Glutamatergic neuron (in vitro differentiated cells): ENCODE data around the gene GSTK1. TPM values are rescaled to one million over a fixed set of nuclear protein-coding genes. Genes with fewer than 3 reads are reported as not detected.
"Not testable (repeated sequence)": the region's sequence is repeated elsewhere in the genome, so short reads cannot be mapped to it uniquely, and the experiment has no call there.

Source experiments
- DNase-seq: peaks from one replicate; pipeline ENCODE4 v3.0.0; 2022
- H3K27ac Mint-ChIP-seq: one replicate; pipeline ENCODE4 v1.8.0; 2020; ENCODE audit warnings: mild to moderate bottlenecking, mixed read lengths, inconsistent platforms; ENCODE audit not compliant: unreplicated experiment
- H3K27me3 Mint-ChIP-seq: one replicate; pipeline ENCODE4 v1.8.0; 2020; ENCODE audit warnings: mild to moderate bottlenecking, moderate library complexity, mixed read lengths, inconsistent platforms; ENCODE audit not compliant: unreplicated experiment
- H3K36me3 Mint-ChIP-seq: one replicate; pipeline ENCODE4 v1.8.0; 2020; ENCODE audit warnings: mild to moderate bottlenecking, mixed read lengths, inconsistent platforms; ENCODE audit not compliant: unreplicated experiment
- H3K4me1 Mint-ChIP-seq: one replicate; pipeline ENCODE4 v1.8.0; 2020; ENCODE audit warnings: mild to moderate bottlenecking, low read depth, mixed read lengths, inconsistent platforms; ENCODE audit not compliant: unreplicated experiment
- H3K4me3 Mint-ChIP-seq: one replicate; pipeline ENCODE4 v1.8.0; 2020; ENCODE audit warnings: mild to moderate bottlenecking, mixed read lengths, inconsistent platforms; ENCODE audit not compliant: unreplicated experiment
- H3K9me3 Mint-ChIP-seq: one replicate; pipeline ENCODE4 v1.8.0; 2020; ENCODE audit warnings: mild to moderate bottlenecking, moderate library complexity, mixed read lengths, inconsistent platforms; ENCODE audit not compliant: unreplicated experiment
- long read RNA-seq: library from polyadenylated mRNA; unstranded; transcript quantifications from one replicate; pipeline ENCODE4 v2.0.0, GENCODE V29; 2020; ENCODE audit not compliant: unreplicated experiment
- total RNA-seq: library from RNA; stranded (reverse); fragmentation: NEBNext Ultra II Directional; extraction: Animal tissue kit (Norgen Biotek cat#: 25700); gene quantifications from one replicate; pipeline ENCODE4 v1.2.1, GENCODE V29; 2021; ENCODE audit not compliant: unreplicated experiment
- TF ChIP-seq, protein P1 (sequence below): fragments of 200-600 bp; sonication (generic); IDR thresholded peaks from one replicate; pipeline ENCODE4 v1.5.0; 2021; ENCODE audit not compliant: partially characterized antibody, unreplicated experiment

The GSTK1 gene
- 48.6 TPM for total RNA-seq
- long read RNA-seq, transcript GSTK1-207 (7 exons, 1,185 nt): minor isoform, 10 of 33 reads
- long read RNA-seq, transcript GSTK1-201 (8 exons, 1,044 nt): major isoform, 16 of 33 reads
- long read RNA-seq, partial matches to known transcripts: 2 of 33 reads
- long read RNA-seq, other reads (novel, unspliced or antisense): 4 of 33 reads

DNA sequence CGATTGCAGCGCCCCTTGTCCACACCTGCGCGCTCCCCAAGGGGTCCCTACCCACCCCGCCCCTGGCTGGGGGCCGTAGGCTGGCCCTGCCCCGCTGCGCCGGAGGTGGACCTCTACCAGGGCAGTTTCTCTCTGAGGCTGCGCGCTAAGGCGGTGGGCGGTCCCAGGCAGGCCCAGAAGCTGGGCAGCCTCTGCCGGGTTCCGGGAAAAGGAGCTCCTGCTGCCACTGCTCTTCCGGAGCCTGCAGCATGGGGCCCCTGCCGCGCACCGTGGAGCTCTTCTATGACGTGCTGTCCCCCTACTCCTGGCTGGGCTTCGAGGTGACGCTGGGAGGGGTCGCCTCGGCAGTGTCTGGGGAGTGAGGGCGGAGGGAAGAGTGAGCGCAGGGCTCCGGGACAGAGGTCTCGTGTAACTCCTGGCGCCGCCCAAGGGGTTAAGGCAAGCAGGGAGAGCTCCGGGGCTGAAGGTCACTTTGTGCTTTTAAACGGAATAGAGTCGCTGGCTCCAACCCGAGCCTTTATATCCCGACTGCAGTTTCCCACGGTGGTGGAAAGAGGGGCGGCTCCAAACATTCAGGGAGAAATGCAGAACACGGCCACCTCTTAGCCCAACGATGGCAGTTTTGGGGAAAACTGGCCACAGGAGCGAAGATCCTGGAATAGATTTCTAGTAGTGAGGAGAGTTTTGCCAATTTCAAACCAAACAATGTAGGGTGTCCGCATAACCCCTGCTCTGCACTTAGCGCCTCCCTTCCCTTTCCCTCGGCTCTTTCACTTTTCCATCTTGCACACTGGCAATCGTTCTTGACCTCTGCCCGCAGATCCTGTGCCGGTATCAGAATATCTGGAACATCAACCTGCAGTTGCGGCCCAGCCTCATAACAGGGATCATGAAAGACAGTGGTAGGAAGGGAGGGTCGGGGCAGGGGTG is at the start of gene GSTK1:
TSS of gene GSTK1 (plus strand) at position 176 of the 930 bp plus-strand sequence. CDS start at position 249, 73 bp downstream.
- Mint-ChIP-seq H3K36me3 (peaks cover 5% of the 10 kb centered on the region), H3K27me3 (peaks cover 4% of the 10 kb centered on the region), H3K27ac (no peak within 1 kb of the TSS), H3K9me3 (peaks cover 3% of the 10 kb centered on the region), H3K4me3 (peak within 1 kb of the TSS; percentile 85), H3K4me1 (no peaks in the 10 kb centered on the region)
- TF ChIP-seq, protein P1, sequence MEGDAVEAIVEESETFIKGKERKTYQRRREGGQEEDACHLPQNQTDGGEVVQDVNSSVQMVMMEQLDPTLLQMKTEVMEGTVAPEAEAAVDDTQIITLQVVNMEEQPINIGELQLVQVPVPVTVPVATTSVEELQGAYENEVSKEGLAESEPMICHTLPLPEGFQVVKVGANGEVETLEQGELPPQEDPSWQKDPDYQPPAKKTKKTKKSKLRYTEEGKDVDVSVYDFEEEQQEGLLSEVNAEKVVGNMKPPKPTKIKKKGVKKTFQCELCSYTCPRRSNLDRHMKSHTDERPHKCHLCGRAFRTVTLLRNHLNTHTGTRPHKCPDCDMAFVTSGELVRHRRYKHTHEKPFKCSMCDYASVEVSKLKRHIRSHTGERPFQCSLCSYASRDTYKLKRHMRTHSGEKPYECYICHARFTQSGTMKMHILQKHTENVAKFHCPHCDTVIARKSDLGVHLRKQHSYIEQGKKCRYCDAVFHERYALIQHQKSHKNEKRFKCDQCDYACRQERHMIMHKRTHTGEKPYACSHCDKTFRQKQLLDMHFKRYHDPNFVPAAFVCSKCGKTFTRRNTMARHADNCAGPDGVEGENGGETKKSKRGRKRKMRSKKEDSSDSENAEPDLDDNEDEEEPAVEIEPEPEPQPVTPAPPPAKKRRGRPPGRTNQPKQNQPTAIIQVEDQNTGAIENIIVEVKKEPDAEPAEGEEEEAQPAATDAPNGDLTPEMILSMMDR: no peak
- DNase-seq: peak; percentile 78

DNA sequence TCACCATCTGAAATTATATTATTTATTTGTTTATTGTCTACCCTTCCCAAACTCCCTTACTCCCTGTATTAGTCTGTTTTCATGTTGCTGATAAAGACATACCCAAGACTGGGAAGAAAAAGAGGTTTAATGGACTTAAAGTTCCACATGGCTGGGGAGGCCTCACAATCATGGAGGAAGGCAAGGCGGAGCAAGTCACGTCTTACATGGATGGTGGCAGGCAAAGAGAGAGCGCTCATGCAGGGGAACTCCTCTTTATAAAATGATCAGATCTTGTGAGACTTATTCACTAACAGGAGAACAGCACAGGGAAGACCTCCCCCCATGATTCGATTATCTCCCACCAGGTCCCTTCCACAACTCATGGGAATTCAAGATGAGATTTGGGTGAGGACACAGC is 49.8 kb upstream of the GSTK1 start:
- H3K27me3 Mint-ChIP-seq, H3K27ac Mint-ChIP-seq, H3K36me3 Mint-ChIP-seq, H3K9me3 Mint-ChIP-seq, H3K4me3 Mint-ChIP-seq, DNase-seq: not testable (repeated sequence)
- H3K4me1 Mint-ChIP-seq: peaks cover 16% of the 10 kb centered on the region

DNA sequence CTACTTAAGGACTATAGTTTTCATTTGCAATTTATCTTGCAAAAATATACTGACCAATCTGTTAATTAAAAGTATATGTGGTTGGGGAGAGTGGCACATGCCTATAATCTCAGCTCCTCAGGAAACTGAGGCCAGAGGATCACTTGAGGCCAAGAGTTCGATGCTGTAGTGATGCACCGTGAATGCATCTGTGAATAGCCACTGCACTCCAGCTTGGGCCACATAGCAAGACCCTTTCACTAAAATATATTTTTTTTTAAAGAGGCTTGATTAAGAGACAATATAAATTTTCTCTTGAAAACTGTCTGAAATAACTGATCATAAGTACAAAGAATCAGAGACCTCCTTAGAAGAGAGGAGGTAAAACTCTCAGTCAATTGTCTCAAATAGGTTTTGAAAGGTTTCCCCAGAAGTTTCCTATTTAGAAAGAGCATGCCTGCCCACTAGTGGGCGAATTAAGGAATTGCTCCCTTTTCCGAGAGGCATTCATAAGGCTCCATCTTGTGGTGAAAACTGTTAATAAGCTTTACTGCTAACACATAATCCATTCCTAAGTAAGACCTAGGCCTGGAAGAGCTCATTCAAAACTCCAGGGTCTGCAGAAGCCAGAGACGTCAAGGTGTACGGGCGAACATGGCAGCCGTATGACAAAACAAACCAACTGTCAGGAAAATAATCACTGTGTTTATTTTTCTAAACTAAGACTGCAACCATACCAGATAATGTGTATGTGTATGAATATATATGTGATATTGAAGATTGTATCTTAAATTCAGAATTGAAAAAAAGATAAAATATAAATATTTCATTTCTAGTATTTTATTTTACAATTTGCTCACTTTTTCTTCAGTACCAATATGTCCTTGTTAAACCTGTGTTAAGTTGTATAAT is 48.2 kb upstream of the GSTK1 start:
- TF ChIP-seq, protein P1: peak; percentile 100
- H3K4me1 Mint-ChIP-seq: peaks cover 16% of the 10 kb centered on the region
- peak; percentile 45 for DNase-seq
- H3K4me3 Mint-ChIP-seq: no peak overlapping the region
- peaks cover 2% of the 10 kb centered on the region for H3K9me3 Mint-ChIP-seq
- H3K27ac Mint-ChIP-seq: no peak overlapping the region
- H3K27me3 Mint-ChIP-seq: no peaks in the 10 kb centered on the region
- H3K36me3 Mint-ChIP-seq: no peaks in the 10 kb centered on the region

DNA sequence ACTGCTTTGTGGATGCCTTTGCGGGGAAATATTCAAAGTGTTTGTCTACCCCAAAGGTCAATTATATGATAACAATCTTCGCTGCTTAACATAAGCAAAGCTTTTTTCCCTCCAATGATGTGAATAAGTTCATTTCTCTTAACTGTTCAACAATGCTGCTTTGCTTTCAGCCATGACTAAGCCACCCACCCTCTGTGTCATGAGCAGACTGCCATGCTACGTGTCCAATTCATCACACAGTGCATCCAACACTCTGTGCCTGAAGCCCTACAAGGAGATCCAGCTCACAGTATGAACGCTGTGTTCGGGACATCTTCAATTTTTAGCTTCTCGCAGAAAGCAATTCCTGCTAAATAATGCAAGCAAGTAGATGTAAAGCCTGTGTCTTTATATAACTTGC is 47.1 kb upstream of the GSTK1 start:
- no peak for DNase-seq
- H3K27ac Mint-ChIP-seq: no peak overlapping the region
- H3K4me1 Mint-ChIP-seq: peaks cover 16% of the 10 kb centered on the region
- H3K36me3 Mint-ChIP-seq: no peaks in the 10 kb centered on the region
- TF ChIP-seq, protein P1: no peak
- no peaks in the 10 kb centered on the region for H3K27me3 Mint-ChIP-seq
- no peak overlapping the region for H3K4me3 Mint-ChIP-seq
- peaks cover 2% of the 10 kb centered on the region for H3K9me3 Mint-ChIP-seq

DNA sequence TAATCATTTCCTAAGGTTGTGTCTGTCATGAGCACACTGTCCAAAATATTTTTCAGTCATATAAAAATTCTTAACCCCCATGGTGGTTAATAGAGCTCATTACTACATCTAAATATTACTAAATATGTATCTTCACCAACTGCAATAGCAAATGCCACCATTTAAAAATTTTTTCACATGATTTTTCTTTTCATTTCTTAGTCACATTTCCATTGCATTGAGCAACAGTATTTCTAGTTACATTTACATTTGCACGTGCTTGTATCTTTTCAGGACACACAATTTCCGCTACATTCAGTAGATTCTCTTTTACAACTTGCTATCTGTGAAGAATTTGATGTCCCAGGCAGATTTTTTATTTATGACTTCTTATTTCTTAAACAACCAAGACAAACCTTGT is 46.6 kb upstream of the GSTK1 start:
- H3K4me3 Mint-ChIP-seq: no peak overlapping the region
- TF ChIP-seq, protein P1: no peak
- no peaks in the 10 kb centered on the region for H3K36me3 Mint-ChIP-seq
- peaks cover 16% of the 10 kb centered on the region for H3K4me1 Mint-ChIP-seq
- H3K27me3 Mint-ChIP-seq: no peaks in the 10 kb centered on the region
- H3K27ac Mint-ChIP-seq: no peak overlapping the region
- H3K9me3 Mint-ChIP-seq: peaks cover 2% of the 10 kb centered on the region
- DNase-seq: no peak
